K562 (cell line): ENCODE measurements around the gene USP19. TPM values are rescaled to one million over a fixed set of nuclear protein-coding genes. Genes with fewer than 3 reads are reported as not detected.

Source experiments
- ATF1 ChIP-seq, 2 experiments: fragments of 450-650 bp in 1 of 2; IDR thresholded peaks; 2 replicates each; pipeline ENCODE4 v1.6.1; 2016; ENCODE audit warnings: missing compliant biosample characterization in 1 of 2, missing genetic modification characterization in 1 of 2
- BRD9 ChIP-seq: fragments of 450-650 bp; IDR thresholded peaks from 2 replicates; pipeline ENCODE4 v1.6.1; 2018; ENCODE audit warnings: low read depth; ENCODE audit not compliant: partially characterized antibody
- CC2D1A ChIP-seq: fragments of 450-650 bp; IDR thresholded peaks from 2 replicates; pipeline ENCODE4 v1.6.1; 2017; ENCODE audit warnings: mild to moderate bottlenecking
- E2F6 ChIP-seq, 2 experiments: IDR thresholded peaks; 2 replicates each; pipeline ENCODE4 v1.6.1; 2011; ENCODE audit warnings: borderline replicate concordance in 1 of 2, control low read depth in 1 of 2, low read depth in 1 of 2, low read length in 1 of 2, mild to moderate bottlenecking in 1 of 2, mixed read lengths in 1 of 2, moderate library complexity in 1 of 2; ENCODE audit not compliant: insufficient read depth in 1 of 2, insufficient read length in 1 of 2, poor library complexity in 1 of 2, severe bottlenecking in 1 of 2; ENCODE audit errors: extremely low read depth in 1 of 2
- KLF13 ChIP-seq: fragments of 450-650 bp; IDR thresholded peaks from 2 replicates; pipeline ENCODE4 v1.6.1; 2016; ENCODE audit warnings: missing genetic modification characterization, low read depth, mild to moderate bottlenecking, missing compliant biosample characterization, moderate library complexity, borderline replicate concordance
- NEUROD1 ChIP-seq: fragments of 150-350 bp; IDR thresholded peaks from 2 replicates; pipeline ENCODE4 v1.6.1; 2014; ENCODE audit warnings: borderline replicate concordance, low read length, low read depth; ENCODE audit not compliant: partially characterized antibody
- NFYB ChIP-seq: IDR thresholded peaks from 2 replicates; pipeline ENCODE4 v1.6.1; 2011; ENCODE audit warnings: mild to moderate bottlenecking, moderate library complexity; ENCODE audit not compliant: insufficient read length; ENCODE audit errors: extremely low read depth
- SIN3A ChIP-seq, 2 experiments: fragments of 150-350 bp in 1 of 2; IDR thresholded peaks; 2 replicates each; pipeline ENCODE4 v1.6.1; 2011 to 2016; ENCODE audit warnings: borderline replicate concordance in 2 of 2, low read depth in 2 of 2, low read length in 2 of 2, mild to moderate bottlenecking in 2 of 2, moderate library complexity in 2 of 2; ENCODE audit not compliant: control insufficient read depth in 1 of 2
- polyA plus RNA-seq, 8 experiments: library from polyadenylated mRNA; depleted of rRNA in 4 of 8; stranded (reverse) in 5 of 8; unstranded in 3 of 8; fragments of >200 nt; fragmentation: Nextera tagmentation in 2 of 8; fragmentation: Illumina TruSeq in 1 of 8; extraction: Ambion mirVana in 2 of 8; extraction: Trizol in 1 of 8; gene quantifications; 2 replicates each; pipeline versions ENCODE4 v1.2.1 to v1.2.3, GENCODE V29; 2011 to 2014; ENCODE audit warnings: inconsistent platforms in 1 of 8, missing spikeins in 1 of 8
- total RNA-seq, 7 experiments: library from RNA; depleted of rRNA in 6 of 7; stranded (reverse); fragments of >200 nt in 6 of 7; fragmentation: Illumina TruSeq in 2 of 7; extraction: Trizol in 2 of 7; gene quantifications; 2 replicates each; pipeline versions ENCODE4 v1.2.1 to v1.2.3, GENCODE V29; 2011 to 2021; ENCODE audit warnings: low replicate concordance in 1 of 7
- TF ChIP-seq, protein P1 (sequence below), 2 experiments: fragments of 450-650 bp; IDR thresholded peaks; 2 replicates each; pipeline ENCODE4 v1.6.1; 2018; ENCODE audit warnings: mild to moderate bottlenecking in 2 of 2, low read depth in 1 of 2; ENCODE audit not compliant: partially characterized antibody in 2 of 2
- TF ChIP-seq, protein P2 (sequence below): IDR thresholded peaks from 2 replicates; pipeline ENCODE4 v1.6.1; 2014; ENCODE audit warnings: antibody characterized with exemption
- TF ChIP-seq, protein P3 (sequence below): fragments of 450-650 bp; formaldehyde crosslinking; IDR thresholded peaks from 2 replicates; pipeline ENCODE4 v1.4.0; 2022; ENCODE audit warnings: missing genetic modification characterization
- TF ChIP-seq, protein P4 (sequence below): fragments of 450-650 bp; formaldehyde crosslinking; IDR thresholded peaks from 2 replicates; pipeline ENCODE4 v1.4.0; 2022; ENCODE audit warnings: mild to moderate bottlenecking, moderate library complexity
- TF ChIP-seq, protein P5 (sequence below), 2 experiments: fragments of 450-650 bp in 1 of 2; sonication (generic) in 1 of 2; formaldehyde crosslinking; conservative IDR thresholded peaks; 2 replicates each; pipeline versions ENCODE4 v1.4.0 to v1.8.1; 2020 to 2022; ENCODE audit warnings: mild to moderate bottlenecking in 1 of 2, missing genetic modification reagents in 1 of 2

USP19 gene
- total and polyA plus RNA-seq, 9 of the 15 experiments (the other 6 are each of a cell fraction or from before 2014, with no cell fraction given) = 0.24 to 65.9 (median 36.9) TPM

DNA sequence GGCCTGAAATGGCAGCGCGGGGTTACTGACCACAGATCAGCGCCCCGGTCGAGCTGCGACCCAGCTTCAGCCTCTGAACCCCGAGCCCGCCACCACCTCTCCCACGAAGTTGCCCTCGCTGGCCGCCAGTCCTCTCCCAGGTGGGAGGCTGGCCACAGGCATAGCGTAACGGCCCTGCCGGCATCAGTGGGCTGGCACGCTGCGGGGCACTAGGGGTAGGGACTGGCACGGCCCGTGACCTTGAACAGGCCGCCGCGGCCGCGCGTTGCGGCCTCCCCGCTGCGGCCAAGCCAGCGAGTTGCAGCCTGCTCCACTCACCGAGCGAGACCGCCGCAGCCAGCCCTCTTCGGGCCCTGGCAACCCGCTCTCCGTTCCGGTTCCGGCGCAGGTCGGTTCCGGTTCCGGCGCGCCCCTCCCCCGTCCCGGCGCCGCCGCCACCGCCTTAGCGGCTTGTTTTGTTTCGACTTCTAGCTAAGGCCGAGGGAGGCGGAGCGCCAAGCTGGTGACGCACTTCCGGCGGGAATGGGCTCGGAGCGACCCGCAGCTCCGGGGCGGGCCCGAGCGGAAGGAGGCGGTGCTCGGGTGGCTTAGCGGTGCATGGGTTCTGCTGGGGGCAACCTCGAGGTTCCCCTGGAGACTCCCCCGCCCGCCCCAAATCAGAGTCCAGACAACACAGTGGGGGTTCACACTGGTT lies at the start of gene USP19 (continued):
- TF ChIP-seq E2F6 (IDR thresholded peaks at IDR 0.05; ENCODE audit: borderline replicate concordance in 1 of 2, extremely low read depth in 1 of 2, insufficient read depth in 1 of 2, insufficient read length in 1 of 2, low read depth in 1 of 2, low read length in 1 of 2, poor library complexity in 1 of 2, severe bottlenecking in 1 of 2) = peak in 1 of 2 experiments; percentile 46
- no peak for TF ChIP-seq NEUROD1
- TF ChIP-seq SIN3A (IDR thresholded peaks at IDR 0.05; ENCODE audit: borderline replicate concordance in 2 of 2, control insufficient read depth in 1 of 2, low read depth in 2 of 2, low read length in 2 of 2) = peak in 1 of 2 experiments; percentile 91; a peak in 2 of 4 replicates
- TF ChIP-seq, protein P1, sequence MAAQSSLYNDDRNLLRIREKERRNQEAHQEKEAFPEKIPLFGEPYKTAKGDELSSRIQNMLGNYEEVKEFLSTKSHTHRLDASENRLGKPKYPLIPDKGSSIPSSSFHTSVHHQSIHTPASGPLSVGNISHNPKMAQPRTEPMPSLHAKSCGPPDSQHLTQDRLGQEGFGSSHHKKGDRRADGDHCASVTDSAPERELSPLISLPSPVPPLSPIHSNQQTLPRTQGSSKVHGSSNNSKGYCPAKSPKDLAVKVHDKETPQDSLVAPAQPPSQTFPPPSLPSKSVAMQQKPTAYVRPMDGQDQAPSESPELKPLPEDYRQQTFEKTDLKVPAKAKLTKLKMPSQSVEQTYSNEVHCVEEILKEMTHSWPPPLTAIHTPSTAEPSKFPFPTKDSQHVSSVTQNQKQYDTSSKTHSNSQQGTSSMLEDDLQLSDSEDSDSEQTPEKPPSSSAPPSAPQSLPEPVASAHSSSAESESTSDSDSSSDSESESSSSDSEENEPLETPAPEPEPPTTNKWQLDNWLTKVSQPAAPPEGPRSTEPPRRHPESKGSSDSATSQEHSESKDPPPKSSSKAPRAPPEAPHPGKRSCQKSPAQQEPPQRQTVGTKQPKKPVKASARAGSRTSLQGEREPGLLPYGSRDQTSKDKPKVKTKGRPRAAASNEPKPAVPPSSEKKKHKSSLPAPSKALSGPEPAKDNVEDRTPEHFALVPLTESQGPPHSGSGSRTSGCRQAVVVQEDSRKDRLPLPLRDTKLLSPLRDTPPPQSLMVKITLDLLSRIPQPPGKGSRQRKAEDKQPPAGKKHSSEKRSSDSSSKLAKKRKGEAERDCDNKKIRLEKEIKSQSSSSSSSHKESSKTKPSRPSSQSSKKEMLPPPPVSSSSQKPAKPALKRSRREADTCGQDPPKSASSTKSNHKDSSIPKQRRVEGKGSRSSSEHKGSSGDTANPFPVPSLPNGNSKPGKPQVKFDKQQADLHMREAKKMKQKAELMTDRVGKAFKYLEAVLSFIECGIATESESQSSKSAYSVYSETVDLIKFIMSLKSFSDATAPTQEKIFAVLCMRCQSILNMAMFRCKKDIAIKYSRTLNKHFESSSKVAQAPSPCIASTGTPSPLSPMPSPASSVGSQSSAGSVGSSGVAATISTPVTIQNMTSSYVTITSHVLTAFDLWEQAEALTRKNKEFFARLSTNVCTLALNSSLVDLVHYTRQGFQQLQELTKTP (IDR thresholded peaks at IDR 0.05; ENCODE audit: low read depth in 1 of 2, partially characterized antibody in 2 of 2) = no peak
- no peak for TF ChIP-seq NFYB
- TF ChIP-seq, protein P2, sequence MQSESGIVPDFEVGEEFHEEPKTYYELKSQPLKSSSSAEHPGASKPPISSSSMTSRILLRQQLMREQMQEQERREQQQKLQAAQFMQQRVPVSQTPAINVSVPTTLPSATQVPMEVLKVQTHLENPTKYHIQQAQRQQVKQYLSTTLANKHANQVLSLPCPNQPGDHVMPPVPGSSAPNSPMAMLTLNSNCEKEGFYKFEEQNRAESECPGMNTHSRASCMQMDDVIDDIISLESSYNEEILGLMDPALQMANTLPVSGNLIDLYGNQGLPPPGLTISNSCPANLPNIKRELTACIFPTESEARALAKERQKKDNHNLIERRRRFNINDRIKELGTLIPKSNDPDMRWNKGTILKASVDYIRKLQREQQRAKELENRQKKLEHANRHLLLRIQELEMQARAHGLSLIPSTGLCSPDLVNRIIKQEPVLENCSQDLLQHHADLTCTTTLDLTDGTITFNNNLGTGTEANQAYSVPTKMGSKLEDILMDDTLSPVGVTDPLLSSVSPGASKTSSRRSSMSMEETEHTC = no peak
- TF ChIP-seq, protein P3, sequence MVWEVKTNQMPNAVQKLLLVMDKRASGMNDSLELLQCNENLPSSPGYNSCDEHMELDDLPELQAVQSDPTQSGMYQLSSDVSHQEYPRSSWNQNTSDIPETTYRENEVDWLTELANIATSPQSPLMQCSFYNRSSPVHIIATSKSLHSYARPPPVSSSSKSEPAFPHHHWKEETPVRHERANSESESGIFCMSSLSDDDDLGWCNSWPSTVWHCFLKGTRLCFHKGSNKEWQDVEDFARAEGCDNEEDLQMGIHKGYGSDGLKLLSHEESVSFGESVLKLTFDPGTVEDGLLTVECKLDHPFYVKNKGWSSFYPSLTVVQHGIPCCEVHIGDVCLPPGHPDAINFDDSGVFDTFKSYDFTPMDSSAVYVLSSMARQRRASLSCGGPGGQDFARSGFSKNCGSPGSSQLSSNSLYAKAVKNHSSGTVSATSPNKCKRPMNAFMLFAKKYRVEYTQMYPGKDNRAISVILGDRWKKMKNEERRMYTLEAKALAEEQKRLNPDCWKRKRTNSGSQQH (CRISPR knock-in tag) = no peak
- TF ChIP-seq, protein P4, sequence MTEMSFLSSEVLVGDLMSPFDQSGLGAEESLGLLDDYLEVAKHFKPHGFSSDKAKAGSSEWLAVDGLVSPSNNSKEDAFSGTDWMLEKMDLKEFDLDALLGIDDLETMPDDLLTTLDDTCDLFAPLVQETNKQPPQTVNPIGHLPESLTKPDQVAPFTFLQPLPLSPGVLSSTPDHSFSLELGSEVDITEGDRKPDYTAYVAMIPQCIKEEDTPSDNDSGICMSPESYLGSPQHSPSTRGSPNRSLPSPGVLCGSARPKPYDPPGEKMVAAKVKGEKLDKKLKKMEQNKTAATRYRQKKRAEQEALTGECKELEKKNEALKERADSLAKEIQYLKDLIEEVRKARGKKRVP (CRISPR knock-in tag) = no peak
- no peak for TF ChIP-seq BRD9
- no peak for TF ChIP-seq ATF1 (CRISPR knock-in tag; IDR thresholded peaks at IDR 0.05)
- peak; percentile 87 for TF ChIP-seq ATF1 (tag; IDR thresholded peaks at IDR 0.05)
- TF ChIP-seq, protein P5, sequence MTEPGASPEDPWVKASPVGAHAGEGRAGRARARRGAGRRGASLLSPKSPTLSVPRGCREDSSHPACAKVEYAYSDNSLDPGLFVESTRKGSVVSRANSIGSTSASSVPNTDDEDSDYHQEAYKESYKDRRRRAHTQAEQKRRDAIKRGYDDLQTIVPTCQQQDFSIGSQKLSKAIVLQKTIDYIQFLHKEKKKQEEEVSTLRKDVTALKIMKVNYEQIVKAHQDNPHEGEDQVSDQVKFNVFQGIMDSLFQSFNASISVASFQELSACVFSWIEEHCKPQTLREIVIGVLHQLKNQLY (CRISPR knock-in tag; conservative IDR thresholded peaks at IDR 0.05) = no peak
- no peak for TF ChIP-seq KLF13 (tag)
- TF ChIP-seq CC2D1A = no peak
